GM18511 (cell line): Measurements from ENCODE around the gene CSF3R.

Experiments used
- ATAC-seq: cut with Tn5 transposase; IDR thresholded peaks from one replicate; pipeline ENCODE4 v1.9.1; 2021; ENCODE audit warnings: mild to moderate bottlenecking, moderate library complexity; ENCODE audit not compliant: unreplicated experiment

Gene CSF3R

GRCh38 chr1:36482724-36483388 lies at the start of gene CSF3R:
CSF3R (minus strand) TSS chr1:36482913; CDS start chr1:36479496, 3,417 bp downstream.
- no peak for ATAC-seq

DNA sequence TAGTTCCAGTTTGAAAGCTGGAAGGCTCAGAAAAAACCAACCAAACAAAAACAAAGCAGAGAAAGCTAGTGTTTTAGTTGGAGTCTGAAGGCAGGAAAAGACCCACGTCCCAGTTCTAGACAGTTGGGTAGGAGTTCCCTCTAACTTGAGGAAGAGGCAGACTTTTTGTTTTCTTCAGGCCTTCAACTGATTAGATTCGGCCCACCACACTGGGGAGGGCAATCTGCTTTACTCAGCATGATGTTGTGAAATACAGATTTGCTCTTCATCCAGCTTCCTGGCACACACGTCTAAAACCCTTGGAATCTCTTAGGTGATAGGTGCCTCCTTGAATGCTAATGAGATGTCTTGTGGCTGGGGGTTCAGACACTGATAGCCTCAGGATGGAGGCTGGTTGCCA lies 49.1 kb upstream of the CSF3R start:
- no peak for ATAC-seq

- ATAC-seq = no peak
Measured at GRCh38 chr1:36530791-36531190, 48.1 kb upstream of the CSF3R start.

GRCh38 chr1:36530261-36530660 lies 47.5 kb upstream of the CSF3R start:
- ATAC-seq = no peak

- ATAC-seq = no peak
Measured at GRCh38 chr1:36529769-36530260, 47.1 kb upstream of the CSF3R start.

GRCh38 chr1:36528361-36529349 lies 45.9 kb upstream of the CSF3R start:
- no peak for ATAC-seq

DNA sequence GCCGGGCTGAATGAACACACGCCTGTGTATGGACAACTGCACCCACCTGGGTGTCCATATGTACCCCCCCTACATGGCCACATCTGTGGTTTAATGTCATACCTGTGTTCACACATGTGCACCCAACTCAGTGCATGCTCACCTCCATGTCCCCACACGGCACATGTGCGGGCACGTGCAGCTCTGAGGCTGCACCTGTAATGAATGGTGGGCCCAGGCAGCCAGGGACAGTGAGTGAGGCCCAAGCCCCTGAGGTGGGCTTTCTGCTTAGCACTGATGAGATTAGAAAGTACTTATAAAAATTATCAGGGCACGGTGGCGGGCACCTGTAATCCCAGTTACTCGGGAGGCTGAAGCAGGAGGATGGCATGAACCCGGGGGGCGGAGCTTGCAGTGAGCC lies 42.5 kb upstream of the CSF3R start:
- no peak for ATAC-seq

DNA sequence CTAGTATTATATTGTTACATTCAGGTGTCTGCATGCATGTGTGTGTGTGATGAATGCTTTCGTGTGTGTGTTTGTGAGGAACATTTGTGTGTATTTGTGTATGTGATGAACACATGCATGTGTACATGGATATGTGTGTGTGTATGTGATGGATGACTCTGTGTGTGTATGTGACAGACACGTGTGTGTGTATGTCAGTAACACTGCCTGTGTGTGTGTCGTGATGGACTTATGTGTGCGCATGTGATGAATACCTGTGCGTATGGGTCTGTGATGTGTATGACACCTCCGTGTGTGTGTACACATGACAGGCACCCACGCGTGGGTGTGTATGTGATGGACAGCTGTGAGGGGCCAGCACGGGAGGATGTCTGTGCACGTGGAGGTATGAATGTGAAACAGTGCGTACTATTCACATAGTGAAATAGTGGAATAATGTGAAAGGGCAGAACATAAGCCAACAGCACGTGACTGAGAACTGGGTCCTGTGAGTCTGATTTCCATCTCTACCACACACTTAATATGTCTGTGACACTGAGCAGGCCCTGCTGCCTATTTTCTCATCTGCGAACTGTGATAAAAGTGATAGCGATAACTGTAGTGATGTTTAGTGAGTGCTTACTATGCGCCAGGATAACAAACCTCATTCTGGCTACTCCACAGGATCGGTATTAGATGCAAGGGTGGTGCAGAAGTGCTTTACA lies 41.8 kb upstream of the CSF3R start:
- no peak for ATAC-seq

DNA sequence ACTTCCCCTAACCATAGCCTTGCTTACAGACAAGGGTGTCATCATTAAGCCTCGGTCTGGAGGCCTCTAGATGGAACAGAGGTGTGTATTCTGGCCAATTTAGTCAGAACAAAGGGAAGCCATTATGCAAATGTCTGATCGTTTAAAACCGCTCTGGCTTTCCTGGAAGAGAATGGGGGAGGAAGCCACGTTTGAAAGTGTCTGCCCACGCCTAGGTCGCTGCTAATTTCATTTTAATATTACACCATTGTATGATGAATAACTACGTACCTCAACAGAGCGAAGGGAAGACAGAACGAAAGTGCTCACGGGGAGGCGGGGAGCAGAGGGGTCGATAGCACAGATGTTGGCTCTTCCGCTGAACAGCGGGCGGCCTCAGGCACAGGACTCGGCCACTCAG lies 41.1 kb upstream of the CSF3R start:
- no peak for ATAC-seq

GRCh38 chr1:36523230-36523495 lies 40.5 kb upstream of the CSF3R start:
- no peak for ATAC-seq

- no peak for ATAC-seq
Measured at GRCh38 chr1:36522461-36523229, 39.9 kb upstream of the CSF3R start.

DNA sequence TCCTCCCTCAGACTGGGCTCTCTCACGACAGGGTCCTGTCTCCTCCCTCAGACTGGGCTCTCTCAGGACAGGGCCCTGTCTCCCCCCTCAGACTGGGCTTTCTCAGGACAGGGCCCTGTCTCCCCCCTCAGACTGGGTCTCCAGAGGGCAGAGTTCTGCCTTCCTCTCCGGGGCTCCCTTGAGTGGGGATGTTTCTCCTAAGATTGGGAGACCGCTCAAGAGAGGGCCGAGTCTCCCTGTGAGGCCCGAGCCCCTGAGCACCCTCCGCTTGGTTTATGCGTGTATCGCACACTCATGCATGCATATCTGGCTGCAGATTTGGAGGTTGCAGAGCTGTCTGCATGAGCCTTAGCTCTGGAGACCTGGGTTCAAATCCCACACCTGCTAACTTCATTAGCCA lies 39.3 kb upstream of the CSF3R start:
- no peak for ATAC-seq

- no peak for ATAC-seq
Measured at GRCh38 chr1:36520771-36521420, 38.2 kb upstream of the CSF3R start.

DNA sequence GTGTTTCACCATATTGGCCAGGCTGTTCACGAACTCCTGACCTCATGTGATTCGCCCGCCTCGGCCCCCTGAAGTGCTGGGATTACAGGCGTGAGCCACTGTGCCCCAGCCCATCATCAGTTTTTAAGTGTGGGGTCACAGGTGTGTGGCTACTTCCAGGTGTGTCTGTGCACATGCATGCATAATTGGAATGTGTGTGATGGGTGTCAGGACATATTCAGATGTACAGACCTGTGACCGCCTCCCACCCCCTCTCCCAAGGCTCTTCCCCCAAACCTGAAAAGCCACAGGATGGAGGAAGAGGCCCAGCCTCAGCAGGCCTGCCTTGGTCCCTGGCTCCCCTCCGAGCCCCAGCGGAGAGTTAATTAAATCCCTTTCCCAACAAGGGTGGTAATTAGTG lies 37.3 kb upstream of the CSF3R start:
- ATAC-seq = no peak

- ATAC-seq = no peak
Measured at GRCh38 chr1:36517011-36517771, 34.5 kb upstream of the CSF3R start.

DNA sequence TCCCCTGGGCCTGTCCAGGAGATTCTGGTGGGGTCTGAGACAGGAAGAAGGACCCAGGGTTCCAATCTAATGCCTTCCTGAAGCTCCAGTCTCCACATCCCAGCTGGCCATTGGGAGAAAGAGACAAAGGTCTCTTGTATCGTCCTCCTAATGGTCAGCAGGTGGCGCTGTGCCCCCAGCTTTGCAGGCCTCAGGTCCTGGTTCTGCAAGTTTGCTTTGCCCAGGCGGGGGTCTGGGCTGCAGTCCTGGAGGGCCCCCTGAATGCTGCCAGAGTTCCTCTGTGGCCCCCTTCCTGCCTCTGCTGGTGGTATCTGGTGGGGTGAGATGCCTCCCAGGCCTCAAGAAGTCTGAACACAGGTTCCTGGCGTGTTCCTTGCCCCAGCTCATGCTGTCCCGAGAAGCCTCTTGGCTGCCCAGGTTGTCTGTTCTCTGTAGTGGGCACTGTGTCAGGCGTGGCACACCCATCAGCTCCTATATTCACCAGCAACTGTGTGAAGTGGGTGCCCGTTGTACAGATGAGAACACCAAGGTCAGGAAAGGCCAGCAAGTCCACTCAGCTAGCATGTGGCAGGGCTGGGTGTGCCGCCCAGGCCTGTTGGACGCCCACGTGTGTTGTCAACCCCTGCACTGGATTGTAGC lies 33.8 kb upstream of the CSF3R start:
- no peak for ATAC-seq

- no peak for ATAC-seq
Measured at GRCh38 chr1:36515315-36516138, 32.8 kb upstream of the CSF3R start.

DNA sequence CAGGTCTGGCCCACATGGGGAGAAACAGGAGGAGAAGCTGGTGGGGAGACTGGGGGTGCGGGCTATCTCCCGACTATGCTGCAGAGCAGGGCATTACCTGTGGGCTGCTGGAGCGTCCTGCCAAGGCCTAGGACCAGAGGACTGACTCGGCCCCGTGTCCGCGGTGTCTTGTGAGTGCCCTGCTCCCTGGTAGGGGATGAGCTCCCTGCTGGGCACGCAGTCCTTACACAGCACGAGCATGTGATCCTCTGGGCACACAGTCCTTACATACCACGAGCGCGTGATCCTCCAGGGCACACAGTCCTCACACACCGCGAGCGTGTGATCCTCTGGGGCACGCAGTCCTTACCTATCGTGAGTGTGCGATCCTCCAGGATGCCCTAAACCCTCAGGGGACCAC lies 31.8 kb upstream of the CSF3R start:
- ATAC-seq = no peak
